Stimulated activated CD4-positive, alpha-beta T cell treated with anti-CD3 and anti-CD28 coated beads, Interleukin-4, amount 100 ng/mL, for 4 hours (primary cell): Measurements from ENCODE around the gene RIPOR3.
"Not testable (repeated sequence)": the region's sequence is repeated elsewhere in the genome, so short reads cannot be mapped to it uniquely, and the experiment has no call there.

ENCODE experiments used
- DNase-seq, 2 experiments: peaks; one replicate each; pipeline ENCODE4 v3.0.0-alpha.2; 2020

Gene RIPOR3

DNA sequence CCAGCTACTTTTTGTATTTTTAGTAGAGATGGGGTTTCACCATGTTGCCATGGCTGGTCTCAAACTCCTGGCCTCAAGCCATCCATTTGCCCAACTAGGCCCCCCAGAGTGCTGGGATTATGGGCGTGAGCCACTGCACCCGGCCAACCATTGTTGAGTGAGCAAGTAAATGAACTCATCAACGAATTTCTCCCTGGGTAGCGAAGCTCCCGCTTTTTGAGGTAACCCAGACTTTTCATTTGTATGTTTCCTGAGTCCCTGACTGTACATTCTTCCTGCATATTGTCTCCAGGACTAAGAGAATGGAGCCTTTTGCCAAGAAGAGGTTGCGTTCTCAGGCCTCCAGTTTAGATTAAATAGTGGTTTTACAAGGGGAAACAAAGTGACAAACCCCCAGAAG, 36.4 kb downstream of the RIPOR3 start:
- no peak for DNase-seq

DNA sequence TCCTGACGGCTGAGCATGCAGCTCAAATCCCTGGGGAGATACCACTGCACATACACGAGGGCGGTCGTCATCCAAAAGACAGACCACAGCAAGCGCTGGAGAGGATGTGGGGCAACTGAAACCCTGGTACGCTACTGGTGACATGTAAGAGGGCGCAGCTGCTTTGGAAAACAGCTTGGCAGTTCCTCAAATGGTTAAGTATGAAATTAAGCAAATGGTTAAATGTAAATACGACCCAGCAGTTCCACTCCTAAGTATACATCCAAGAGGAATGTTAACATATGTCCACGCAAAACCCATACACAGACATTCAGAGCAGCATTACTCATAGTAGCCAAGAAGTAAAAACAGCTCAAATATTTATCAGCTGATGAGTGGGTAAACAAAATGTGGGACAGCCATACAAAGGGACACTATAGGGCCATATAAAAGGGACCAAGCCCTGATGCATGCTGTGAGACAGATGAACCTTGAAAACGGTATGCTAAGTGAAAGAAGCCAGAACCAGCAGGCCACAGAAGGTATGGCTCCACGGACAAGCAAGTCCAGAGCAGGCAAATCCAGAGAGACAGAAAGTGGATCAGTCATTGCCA, 38.5 kb downstream of the RIPOR3 start:
- DNase-seq = no peak

GRCh38 chr20:50651676-50652075, 39.7 kb downstream of the RIPOR3 start:
- DNase-seq = no peak

DNA sequence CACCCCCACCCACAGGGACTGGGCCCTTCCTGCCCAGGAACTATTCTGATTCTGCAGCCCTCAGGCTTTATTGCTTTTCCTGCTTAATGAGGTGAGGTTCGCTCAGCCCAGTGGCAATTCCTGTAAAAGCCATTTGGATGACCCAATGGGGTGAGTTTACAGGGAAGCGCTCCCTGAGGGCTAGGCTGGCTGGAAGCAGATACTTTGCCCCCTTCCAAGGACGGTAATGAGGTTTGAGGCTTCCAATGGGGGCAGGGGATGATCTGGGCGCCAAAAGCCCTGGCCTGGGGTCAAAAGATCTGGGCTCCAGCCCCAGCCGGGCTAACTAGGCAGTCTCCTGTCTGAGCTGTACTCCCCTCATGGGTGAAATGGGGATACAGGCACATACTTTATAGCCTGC, 41.8 kb downstream of the RIPOR3 start:
- no peak for DNase-seq

GRCh38 chr20:50648651-50649050, 42.7 kb downstream of the RIPOR3 start:
- DNase-seq = no peak

GRCh38 chr20:50646483-50646996, 44.8 kb downstream of the RIPOR3 start:
- DNase-seq = no peak

DNA sequence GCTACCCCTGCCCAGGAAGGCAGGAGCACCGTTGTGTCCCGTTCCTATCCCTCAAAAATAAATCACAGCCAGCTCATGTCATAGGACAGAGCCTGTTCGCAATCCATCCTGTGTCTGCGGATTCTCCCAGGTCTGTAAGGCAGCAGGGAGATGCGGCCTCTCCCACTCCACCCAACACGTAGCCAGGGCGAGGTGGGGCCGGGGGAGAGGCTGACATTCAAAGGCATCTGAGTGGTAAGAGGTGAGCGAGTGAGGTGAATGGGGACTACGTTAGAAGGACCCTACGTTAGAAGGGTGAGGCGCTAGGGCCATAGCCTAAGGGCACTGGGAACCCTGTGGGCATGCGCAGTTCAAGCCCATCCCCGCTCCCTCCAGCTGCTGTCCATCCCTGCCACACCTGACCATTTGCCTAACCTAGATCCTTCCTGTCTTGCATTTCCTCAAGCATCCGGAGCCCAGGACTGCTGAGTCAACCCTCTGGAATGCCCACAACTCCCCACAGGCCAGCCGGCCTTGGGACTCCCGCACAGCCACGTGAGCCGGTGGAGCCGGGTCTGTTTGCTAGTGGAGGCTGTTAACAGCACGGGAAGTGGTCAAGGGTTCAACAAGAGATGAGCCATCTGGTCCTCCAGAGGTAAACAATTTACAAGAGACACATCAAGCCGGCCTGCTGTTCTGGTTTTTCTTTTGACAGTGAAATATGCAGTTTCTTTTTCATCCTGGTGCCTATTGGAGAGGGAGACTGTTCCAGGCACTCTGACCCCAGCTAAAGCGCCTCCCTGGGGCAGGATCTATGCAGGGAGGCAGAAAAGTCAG, 45.9 kb downstream of the RIPOR3 start:
- no peak for DNase-seq

- no peak for DNase-seq
Measured at GRCh38 chr20:50642288-50642803, 49.0 kb downstream of the RIPOR3 start.

DNA sequence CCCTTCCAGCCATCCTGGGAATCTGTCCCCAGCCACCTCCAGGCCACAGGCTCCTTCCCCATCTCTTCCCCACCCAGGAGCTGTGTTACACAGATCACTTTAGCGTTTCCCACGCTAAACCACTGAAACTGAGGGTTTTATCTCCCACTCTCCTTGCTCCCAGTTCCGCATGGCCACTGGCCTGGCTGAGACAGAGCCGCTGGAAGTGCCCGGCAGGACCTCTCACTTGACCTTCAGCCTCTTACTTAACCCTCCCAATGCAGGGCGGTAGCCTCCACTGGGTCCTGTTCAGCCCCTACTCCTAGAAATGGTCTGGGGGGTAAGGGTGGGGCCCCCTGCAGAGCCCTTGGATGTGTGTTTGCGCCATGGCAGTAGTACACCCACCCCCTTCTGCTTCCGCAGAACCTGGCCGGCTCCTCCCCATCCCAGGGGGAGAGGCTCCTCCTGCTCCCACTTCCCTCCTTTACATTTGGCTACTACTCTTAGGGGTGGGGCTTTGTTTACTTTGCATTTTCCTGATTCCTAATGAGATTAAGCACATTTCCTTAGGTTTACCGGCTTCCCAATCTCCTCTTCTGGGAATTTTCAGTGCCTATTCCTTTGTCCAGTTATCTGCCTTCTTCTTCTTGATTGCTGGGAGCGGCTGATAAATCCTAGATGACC, 49.6 kb downstream of the RIPOR3 start:
- not testable (repeated sequence) for DNase-seq

GRCh38 chr20:50639971-50640711, 51.2 kb downstream of the RIPOR3 start:
- DNase-seq = not testable (repeated sequence)

DNA sequence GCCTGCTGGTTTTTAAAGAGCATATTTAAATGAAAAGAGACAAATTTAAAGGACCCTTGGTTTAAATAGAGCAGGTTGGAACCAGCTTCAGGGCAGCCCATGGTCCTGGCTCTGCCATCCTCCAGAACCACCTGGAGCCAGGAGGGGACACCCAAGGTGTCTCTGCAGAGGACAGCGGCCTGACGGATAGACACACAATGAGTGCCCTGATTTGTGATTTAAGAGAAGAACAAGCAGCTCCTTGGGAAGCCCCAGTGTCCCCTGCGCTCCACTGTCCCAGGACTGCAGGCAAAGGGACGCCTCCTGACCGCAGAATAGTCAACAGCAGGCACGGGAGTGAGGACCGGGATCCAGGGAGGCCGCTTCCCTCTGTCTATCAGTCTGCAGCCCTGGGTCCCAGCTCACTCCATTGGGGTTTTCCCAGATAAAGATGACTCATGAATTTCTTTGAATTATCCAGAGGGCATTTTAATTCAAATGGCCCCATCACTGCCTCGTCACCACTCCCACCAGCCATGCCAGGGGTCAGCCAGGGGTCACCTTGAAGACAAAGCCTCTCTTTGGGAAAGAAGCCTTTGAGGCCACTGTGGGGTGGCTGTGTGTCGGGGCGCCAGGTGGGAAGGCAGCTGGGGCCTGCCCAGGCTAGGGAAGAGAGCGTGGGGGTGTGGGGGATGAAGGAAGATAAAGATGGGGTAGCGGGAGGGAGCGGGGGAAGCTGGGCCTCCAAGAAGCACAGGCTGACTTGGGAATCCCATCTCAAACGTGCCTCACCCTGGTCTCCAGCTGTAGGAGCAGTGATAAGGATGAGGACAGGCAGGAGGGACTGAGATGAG, 53.1 kb downstream of the RIPOR3 start:
- not testable (repeated sequence) for DNase-seq

- no peak for DNase-seq
Measured at GRCh38 chr20:50636601-50637540, 54.5 kb downstream of the RIPOR3 start.

DNA sequence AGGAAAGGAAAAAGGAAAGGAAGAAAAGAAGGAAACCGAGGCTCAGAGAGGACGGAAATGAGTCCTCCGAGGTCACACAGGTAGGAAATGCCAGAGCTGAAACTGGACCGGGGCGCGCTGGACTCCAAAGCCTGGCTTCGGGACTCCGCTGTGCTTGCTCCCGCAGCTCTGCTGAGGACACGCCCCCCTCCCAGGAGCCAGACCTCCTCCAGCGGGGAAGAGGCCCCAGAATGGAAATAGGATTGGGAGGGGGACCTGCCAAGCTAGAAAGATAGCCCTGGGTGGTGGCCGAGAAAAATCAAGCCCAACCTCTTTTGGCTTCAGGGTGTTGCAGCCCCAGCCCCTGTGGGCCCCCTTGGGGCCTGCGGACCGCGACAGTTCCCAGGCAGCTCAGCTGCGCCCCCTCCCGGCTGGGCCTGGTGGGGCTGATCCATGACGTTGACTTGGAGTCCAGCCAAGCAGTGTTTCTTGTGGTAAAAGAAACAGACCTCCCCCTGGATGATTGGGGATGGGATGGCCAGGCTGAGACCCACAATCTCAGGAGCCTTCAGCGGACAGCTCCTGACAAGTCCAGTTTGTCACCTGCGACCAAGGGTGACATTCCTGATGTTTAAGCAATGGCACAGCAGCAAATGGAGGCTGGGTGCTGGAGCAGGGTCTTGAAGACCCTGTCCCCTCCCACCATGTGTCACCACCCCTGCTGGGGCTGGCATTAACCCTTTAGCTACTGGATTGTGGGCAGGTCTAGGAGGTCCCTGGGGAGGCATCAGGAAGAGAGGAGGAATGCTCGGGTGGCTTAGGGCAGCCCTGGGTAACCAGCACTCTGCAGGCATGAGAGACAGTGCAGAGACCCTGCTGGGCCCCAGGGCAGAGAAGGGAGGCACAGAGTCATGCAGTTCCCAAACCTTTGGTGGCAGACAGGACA, 55.4 kb downstream of the RIPOR3 start:
- peak in 1 of 2 experiments; percentile 47 for DNase-seq

DNA sequence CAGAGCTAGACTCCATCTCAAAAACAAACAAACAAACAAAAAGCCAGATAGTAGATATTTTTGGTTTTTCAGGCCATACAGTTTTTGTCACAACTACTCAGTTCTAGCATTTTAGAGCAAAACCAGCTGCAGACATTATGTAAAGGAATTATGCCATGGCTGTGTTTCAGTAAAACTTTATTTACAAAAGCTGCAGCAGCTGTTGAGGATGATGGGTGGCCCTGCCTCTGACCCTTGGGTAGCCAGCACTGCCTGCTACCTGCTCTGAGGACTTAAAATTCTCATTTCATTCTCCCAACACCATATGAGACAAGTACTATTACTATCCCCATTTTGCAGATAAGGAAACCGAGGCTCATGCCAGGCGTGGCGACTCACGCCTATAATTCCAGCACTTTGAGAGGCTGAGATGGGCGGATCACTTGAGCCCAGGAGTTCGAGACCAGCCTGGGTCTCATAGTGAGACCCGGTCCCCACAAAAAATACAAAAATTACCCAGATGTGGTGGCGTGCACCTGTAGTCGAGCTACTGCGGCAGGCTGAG, 56.3 kb downstream of the RIPOR3 start:
- DNase-seq = no peak

DNA sequence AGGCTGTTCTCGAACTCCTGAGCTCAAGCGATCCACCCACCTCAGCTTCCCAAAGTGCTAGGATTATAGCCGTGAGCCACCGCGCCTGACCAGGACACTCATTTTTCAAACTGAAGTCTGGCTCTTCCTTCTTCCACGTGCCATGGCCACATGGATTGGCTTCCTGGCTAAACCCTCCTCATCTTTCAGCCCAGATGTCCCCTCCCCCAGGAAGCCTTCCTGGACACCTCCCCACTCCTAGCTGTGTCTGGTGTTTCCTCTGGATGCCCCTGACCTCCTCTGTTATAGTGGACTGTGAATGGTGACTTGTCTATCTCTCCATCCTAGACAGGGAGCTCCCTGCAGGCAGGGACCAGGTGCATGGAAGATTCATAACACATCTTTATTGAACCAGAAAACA, 57.2 kb downstream of the RIPOR3 start:
- DNase-seq = no peak

- DNase-seq = no peak
Measured at GRCh38 chr20:50633361-50633760, 58.0 kb downstream of the RIPOR3 start.

GRCh38 chr20:50632701-50633100, 58.6 kb downstream of the RIPOR3 start:
- DNase-seq = no peak

DNA sequence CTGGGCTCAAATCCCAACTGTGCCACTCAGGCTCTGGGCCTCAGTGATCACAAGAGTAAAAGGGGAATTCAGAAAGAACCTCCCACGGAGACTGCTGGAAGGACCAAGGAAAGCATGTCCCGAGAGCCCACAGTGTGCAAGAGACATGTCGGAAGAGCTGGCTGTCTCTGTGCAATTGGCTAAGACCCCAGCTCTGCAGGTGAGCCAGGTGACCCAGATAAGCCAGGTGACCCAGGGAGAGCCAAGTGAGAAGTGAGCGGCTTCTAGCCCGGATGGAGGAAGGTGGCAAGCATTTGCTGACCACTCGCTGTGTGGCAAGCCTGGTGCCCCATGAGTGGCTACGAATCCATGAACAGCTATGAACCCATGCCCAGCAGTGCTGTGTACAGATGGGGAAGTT, 59.1 kb downstream of the RIPOR3 start:
- DNase-seq = no peak

DNA sequence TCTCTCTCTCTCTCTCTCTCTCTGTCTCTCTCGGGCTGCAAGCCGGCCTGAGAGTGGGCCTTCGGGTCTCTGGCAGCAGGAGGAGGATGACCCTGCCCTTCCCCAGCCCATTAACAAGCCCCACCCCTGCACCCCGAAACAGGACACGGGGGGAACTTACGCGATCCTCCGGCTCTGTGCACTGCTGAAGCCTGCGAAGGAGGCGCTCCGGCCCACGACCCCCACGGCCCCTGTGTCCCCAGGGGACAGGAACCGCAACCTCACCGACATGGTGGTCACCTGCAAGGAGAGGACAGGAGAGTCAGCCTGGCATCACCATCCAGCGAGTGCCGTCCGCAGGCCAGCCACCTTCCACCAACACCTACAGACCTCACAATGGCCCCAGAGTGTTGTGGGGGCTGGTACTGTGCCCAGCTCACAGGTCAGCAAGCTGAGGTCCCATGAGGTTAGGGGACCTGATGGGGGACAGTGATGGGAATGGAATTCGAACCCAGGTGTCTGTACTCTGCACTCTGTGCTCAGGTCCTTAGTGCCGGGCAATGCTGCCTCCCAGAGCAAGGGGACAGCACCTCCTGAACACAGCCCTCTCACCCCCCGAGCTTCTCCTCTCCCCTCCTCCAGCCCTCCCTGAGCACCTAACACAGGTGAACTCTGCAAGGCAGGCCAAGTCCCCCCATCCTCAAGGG, 60.6 kb downstream of the RIPOR3 start:
- DNase-seq = no peak
